ENCODE data around the gene PEA15. TPM values are rescaled to one million over a fixed set of nuclear protein-coding genes. Genes with fewer than 3 reads are reported as not detected.
A peak's percentile ranks its signal among the peaks of the same experiment; 100 is the strongest.

PEA15 gene
- total RNA-seq, 2 experiments from 2014 or later: 22.3 to 30.5 TPM

DNA sequence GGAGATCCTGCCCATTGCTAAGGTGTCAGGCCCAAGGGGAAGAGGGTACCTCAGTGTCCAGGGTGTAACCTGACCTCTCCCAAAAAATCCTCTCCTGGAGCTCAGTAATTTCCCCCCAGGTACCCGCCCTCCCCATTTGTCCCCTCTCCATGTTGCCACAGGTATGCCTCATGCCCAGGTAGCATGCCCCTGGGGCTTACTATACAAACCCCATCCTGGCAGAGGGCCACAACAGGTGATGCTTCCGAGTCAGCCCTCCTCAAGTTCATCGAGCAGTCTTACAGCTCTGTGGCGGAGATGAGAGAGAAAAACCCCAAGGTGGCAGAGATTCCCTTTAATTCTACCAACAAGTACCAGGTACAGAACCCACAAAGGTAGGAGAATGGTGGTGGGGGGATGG is 38.1 kb upstream of the PEA15 start:
- no peaks in the 10 kb centered on the region for H3K9me3 ChIP-seq (ENCODE audit: low read length)
- CTCF ChIA-PET (ENCODE audit: unreplicated experiment): no interaction called here
- no peak overlapping the region for H3K27ac ChIP-seq (ENCODE audit: low read depth, low read length, poor library complexity, severe bottlenecking)
- peaks cover 8% of the 10 kb centered on the region for H3K4me1 ChIP-seq (ENCODE audit: insufficient read depth, low read length, poor library complexity, severe bottlenecking)
- no peaks in the 10 kb centered on the region for H4K20me1 ChIP-seq (ENCODE audit: insufficient read depth, low read length)
- DNase-seq (ENCODE audit: low spot score): no peak
- no peaks in the 10 kb centered on the region for H3K36me3 ChIP-seq (ENCODE audit: insufficient read depth, low read length)
- no TSS peak for BruUV-seq (replicated peaks)
- intact Hi-C loops (cut with micrococcal nuclease; ENCODE audit: unreplicated experiment): no loop called here
- H3K9me2 ChIP-seq (ENCODE audit: insufficient read depth, low read length): no peaks in the 10 kb centered on the region
- no peaks in the 10 kb centered on the region for H3K79me2 ChIP-seq (ENCODE audit: insufficient read depth, low read depth, low read length)
- no peak overlapping the region for H3K4me3 ChIP-seq (ENCODE audit: low read depth, low read length, poor library complexity, severe bottlenecking)
- TF ChIP-seq, protein P1, sequence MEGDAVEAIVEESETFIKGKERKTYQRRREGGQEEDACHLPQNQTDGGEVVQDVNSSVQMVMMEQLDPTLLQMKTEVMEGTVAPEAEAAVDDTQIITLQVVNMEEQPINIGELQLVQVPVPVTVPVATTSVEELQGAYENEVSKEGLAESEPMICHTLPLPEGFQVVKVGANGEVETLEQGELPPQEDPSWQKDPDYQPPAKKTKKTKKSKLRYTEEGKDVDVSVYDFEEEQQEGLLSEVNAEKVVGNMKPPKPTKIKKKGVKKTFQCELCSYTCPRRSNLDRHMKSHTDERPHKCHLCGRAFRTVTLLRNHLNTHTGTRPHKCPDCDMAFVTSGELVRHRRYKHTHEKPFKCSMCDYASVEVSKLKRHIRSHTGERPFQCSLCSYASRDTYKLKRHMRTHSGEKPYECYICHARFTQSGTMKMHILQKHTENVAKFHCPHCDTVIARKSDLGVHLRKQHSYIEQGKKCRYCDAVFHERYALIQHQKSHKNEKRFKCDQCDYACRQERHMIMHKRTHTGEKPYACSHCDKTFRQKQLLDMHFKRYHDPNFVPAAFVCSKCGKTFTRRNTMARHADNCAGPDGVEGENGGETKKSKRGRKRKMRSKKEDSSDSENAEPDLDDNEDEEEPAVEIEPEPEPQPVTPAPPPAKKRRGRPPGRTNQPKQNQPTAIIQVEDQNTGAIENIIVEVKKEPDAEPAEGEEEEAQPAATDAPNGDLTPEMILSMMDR (conservative IDR thresholded peaks at IDR 0.05; ENCODE audit: low read length): no peak
- no peak for TF ChIP-seq EZH2phosphoT487 (IDR thresholded peaks at IDR 0.05; ENCODE audit: borderline replicate concordance, low read depth, low read length)
- H3K4me2 ChIP-seq (ENCODE audit: low read length): no peak overlapping the region
- POLR2A ChIA-PET: no interaction called here
- no peak overlapping the region for H2AFZ ChIP-seq (ENCODE audit: low read length)

DNA sequence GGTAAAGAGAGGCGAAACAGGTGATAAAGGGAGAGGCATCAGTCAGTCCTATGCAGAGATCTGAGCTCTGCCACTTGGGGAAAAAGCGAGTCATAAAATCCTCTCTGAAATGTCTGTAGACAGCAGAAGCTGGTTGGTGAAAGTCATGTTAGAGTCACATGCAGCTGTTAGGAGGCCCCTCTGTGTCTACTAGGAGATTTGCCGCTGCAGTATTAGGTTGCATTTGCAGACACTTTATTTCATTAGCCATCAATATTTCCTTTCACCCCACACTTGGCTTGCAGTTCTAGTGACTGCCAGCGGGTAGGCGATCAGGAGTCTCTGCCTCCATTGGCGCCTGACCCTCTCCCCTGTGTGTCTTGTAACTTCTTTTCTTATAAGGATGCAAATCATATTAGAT is 37.6 kb upstream of the PEA15 start:
- H3K4me2 ChIP-seq (ENCODE audit: low read length): no peak overlapping the region
- ChIA-PET POLR2A (no interaction called here), CTCF (ENCODE audit: unreplicated experiment) (no interaction called here)

DNA sequence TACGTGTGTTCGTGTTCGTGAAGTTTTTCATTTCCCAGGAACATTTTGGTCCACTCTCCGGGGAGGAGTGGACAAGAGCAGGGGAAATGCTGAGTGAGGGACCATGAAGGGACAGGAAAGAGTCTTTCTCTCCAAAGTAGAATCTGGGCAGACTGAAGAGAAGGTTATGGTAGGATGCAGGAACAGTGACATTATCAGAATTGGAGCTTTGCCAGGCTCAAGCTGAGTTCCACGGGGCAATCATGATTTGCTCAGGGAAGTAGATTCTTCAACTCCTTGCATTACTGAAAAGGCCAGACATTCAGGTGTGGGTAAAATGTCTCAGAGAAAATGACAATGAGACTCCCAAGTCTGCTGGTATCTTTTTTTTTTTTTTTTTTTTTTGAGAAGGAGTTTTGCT is 37.2 kb upstream of the PEA15 start:
- Histone ChIP-seq H4K20me1 (ENCODE audit: insufficient read depth, low read length) (no peaks in the 10 kb centered on the region), H3K9me2 (ENCODE audit: insufficient read depth, low read length) (no peaks in the 10 kb centered on the region), H3K4me3 (ENCODE audit: low read depth, low read length, poor library complexity, severe bottlenecking) (no peak overlapping the region), H3K9me3 (ENCODE audit: low read length) (no peaks in the 10 kb centered on the region), H3K79me2 (ENCODE audit: insufficient read depth, low read depth, low read length) (no peaks in the 10 kb centered on the region), H3K27ac (ENCODE audit: low read depth, low read length, poor library complexity, severe bottlenecking) (no peak overlapping the region), H2AFZ (ENCODE audit: low read length) (no peak overlapping the region), H3K36me3 (ENCODE audit: insufficient read depth, low read length) (no peaks in the 10 kb centered on the region), H3K4me1 (ENCODE audit: insufficient read depth, low read length, poor library complexity, severe bottlenecking) (peaks cover 8% of the 10 kb centered on the region), H3K4me2 (ENCODE audit: low read length) (no peak overlapping the region)
- TF ChIP-seq, protein P1 (conservative IDR thresholded peaks at IDR 0.05; ENCODE audit: low read length): no peak
- no peak for TF ChIP-seq EZH2phosphoT487 (IDR thresholded peaks at IDR 0.05; ENCODE audit: borderline replicate concordance, low read depth, low read length)
- no TSS peak for BruUV-seq (replicated peaks)
- ChIA-PET CTCF (ENCODE audit: unreplicated experiment) (no interaction called here), POLR2A (no interaction called here)
- intact Hi-C loops (cut with micrococcal nuclease; ENCODE audit: unreplicated experiment): no loop called here
- DNase-seq (ENCODE audit: low spot score): no peak

More for the DNA sequence above, 37.6 kb upstream of the PEA15 start:
- H3K27ac ChIP-seq (ENCODE audit: low read depth, low read length, poor library complexity, severe bottlenecking): no peak overlapping the region
- H2AFZ ChIP-seq (ENCODE audit: low read length): no peak overlapping the region
- peaks cover 8% of the 10 kb centered on the region for H3K4me1 ChIP-seq (ENCODE audit: insufficient read depth, low read length, poor library complexity, severe bottlenecking)
- no peak for TF ChIP-seq EZH2phosphoT487 (IDR thresholded peaks at IDR 0.05; ENCODE audit: borderline replicate concordance, low read depth, low read length)
- TF ChIP-seq, protein P1 (conservative IDR thresholded peaks at IDR 0.05; ENCODE audit: low read length): peak; percentile 46
- no TSS peak for BruUV-seq (replicated peaks)
- no peak overlapping the region for H3K4me3 ChIP-seq (ENCODE audit: low read depth, low read length, poor library complexity, severe bottlenecking)
- intact Hi-C loops (cut with micrococcal nuclease; ENCODE audit: unreplicated experiment): no loop called here
- H3K9me2 ChIP-seq (ENCODE audit: insufficient read depth, low read length): no peaks in the 10 kb centered on the region
- no peaks in the 10 kb centered on the region for H3K9me3 ChIP-seq (ENCODE audit: low read length)
- DNase-seq (ENCODE audit: low spot score): no peak
- H3K79me2 ChIP-seq (ENCODE audit: insufficient read depth, low read depth, low read length): no peaks in the 10 kb centered on the region
- H4K20me1 ChIP-seq (ENCODE audit: insufficient read depth, low read length): no peaks in the 10 kb centered on the region
- H3K36me3 ChIP-seq (ENCODE audit: insufficient read depth, low read length): no peaks in the 10 kb centered on the region
